ENCODE data around the gene RALGAPB.

RALGAPB gene

DNA sequence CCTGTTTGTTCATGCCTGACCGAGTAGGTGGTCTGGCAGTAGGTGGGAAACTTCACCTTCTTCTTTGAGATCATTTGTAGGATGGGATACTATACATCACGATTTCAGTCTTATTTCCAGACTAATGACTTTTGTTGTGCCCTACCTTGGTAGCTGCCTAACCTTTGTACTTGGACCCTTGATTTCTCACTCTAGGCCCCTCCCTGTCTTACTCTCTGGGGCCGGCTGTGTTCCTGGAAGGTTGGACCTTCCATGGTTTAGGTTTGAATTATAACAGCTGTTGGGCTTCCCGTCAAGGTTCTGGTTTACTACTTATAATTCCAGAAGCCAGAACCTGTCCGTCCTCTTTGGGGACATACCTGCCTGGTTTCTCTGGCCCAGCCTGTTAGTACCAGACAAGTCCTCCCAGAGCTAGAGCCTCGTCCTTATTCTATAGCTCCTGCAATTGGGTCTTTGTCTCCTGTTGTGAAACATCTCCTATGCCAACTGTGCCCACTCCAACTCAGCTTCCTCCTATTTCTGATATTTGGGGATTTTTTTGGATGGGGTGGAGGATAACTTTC, 93.5 kb downstream of the RALGAPB start:
- no peak overlapping the region for H3K4me3 ChIP-seq (ENCODE audit: low read depth, low read length)
- TF ChIP-seq MYC (IDR thresholded peaks at IDR 0.05; ENCODE audit: low read depth, low read length), result no peak
- TF ChIP-seq POLR2A (IDR thresholded peaks at IDR 0.05; ENCODE audit: extremely low read depth, insufficient read length), result no peak
- no peak for DNase-seq (ENCODE audit: low read depth)

DNA sequence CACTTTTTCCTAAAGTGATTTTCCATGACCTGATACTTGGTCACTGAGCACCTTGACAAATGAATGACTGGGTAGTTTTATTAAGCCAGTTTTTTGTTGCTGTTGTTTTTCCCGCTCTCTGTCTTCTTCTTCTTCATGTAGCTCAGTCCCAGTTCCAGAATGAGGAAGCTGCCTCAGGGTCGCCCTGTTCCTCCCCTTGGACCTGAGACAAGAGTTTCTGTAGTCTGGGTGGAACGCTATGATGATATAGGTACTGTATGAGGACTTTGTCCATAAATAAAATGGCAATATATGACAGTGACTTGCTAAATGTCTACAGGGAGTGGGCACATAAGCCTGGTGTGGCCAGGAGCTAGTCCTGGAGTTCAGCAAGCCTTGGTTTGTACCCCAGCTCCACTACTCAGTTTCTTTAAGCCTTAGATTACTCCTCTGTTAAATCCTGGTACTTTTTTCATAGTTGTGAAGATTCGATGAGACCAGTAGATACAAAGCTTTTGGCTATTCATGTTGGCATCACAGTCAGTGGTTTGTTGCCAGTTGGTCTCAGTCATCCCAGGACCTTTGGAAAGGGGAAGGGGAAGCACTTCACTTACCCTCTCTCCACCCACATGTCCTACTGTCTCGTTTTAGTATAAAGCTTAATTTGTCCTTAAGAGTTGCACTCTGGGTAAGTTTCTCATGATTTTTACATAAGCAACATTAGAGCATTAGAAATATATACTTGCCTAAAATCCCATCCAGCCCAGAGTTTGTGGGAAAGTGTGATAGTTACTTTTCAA, 97.3 kb downstream of the RALGAPB start:
- no peak overlapping the region for H3K4me3 ChIP-seq (ENCODE audit: low read depth, low read length)
- TF ChIP-seq MYC (IDR thresholded peaks at IDR 0.05; ENCODE audit: low read depth, low read length), result no peak
- TF ChIP-seq, protein P1, sequence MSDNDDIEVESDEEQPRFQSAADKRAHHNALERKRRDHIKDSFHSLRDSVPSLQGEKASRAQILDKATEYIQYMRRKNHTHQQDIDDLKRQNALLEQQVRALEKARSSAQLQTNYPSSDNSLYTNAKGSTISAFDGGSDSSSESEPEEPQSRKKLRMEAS (IDR thresholded peaks at IDR 0.05; ENCODE audit: low read depth, low read length), result no peak
- no peak for TF ChIP-seq POLR2A (IDR thresholded peaks at IDR 0.05; ENCODE audit: extremely low read depth, insufficient read length)
- TF ChIP-seq, protein P2, sequence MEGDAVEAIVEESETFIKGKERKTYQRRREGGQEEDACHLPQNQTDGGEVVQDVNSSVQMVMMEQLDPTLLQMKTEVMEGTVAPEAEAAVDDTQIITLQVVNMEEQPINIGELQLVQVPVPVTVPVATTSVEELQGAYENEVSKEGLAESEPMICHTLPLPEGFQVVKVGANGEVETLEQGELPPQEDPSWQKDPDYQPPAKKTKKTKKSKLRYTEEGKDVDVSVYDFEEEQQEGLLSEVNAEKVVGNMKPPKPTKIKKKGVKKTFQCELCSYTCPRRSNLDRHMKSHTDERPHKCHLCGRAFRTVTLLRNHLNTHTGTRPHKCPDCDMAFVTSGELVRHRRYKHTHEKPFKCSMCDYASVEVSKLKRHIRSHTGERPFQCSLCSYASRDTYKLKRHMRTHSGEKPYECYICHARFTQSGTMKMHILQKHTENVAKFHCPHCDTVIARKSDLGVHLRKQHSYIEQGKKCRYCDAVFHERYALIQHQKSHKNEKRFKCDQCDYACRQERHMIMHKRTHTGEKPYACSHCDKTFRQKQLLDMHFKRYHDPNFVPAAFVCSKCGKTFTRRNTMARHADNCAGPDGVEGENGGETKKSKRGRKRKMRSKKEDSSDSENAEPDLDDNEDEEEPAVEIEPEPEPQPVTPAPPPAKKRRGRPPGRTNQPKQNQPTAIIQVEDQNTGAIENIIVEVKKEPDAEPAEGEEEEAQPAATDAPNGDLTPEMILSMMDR (IDR thresholded peaks at IDR 0.05; ENCODE audit: low read depth, low read length), result no peak
- DNase-seq (ENCODE audit: low read depth), result no peak

DNA sequence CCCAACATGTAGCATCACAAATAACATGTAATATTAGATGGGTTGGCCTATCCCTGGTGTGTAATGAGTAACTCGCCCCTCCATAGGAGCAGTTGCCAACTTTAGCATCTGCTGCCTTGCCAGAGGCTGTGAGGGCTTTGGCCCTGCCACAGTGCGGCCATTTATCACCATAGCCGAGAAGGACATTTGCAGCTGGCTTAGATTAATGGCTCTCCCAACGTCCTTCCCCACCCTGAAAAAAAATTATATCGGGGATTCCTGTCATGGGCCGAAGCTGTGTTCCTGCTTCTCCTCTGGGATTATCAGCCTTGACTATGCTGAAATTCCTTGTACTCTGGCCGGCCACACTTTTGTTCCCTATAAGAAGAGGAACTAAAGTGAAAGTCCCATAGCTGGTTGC, 100.8 kb downstream of the RALGAPB start:
- no peak overlapping the region for H3K4me3 ChIP-seq (ENCODE audit: low read depth, low read length)
- TF ChIP-seq, protein P2 (IDR thresholded peaks at IDR 0.05; ENCODE audit: low read depth, low read length), result no peak
- TF ChIP-seq MYC (IDR thresholded peaks at IDR 0.05; ENCODE audit: low read depth, low read length) (no peak), POLR2A (IDR thresholded peaks at IDR 0.05; ENCODE audit: extremely low read depth, insufficient read length) (no peak)
- TF ChIP-seq, protein P1 (IDR thresholded peaks at IDR 0.05; ENCODE audit: low read depth, low read length), result no peak
- no peak for DNase-seq (ENCODE audit: low read depth)

DNA sequence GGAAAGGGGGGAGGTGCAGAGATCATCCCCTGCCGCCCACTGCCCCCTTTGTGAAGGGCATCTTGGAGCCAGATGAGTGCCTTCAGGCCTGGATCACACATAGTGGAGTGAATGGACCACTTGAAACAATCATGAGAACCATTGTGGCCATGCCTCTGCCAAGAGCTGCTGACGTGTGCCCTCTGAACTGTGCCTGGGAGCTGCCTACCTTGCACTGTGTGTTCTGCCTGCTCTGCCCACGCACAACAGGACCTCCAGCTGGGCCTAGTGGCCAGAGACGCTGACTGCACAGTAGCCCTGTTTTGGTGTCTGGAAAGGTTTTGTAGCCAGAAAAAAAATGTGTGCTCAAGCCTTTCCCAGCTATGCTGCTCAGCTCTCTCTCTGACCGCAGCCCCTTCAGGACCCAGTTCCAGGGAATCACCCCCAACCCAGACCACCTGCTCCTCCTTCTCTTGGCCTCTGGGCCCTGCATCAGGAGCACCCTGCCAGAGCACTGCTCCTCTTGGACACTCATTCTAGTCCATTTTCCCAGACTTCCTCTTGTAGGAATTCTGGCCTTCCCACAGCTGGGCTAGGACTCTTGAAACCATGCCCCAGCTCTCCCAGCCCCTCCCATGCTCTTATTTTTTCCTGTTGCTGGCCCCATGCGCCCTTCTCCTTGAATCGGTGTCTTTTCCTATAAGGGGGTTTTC, 106.7 kb downstream of the RALGAPB start:
- DNase-seq (ENCODE audit: low read depth), result no peak
- TF ChIP-seq MYC (IDR thresholded peaks at IDR 0.05; ENCODE audit: low read depth, low read length) (no peak), POLR2A (IDR thresholded peaks at IDR 0.05; ENCODE audit: extremely low read depth, insufficient read length) (no peak)
- TF ChIP-seq, protein P1 (IDR thresholded peaks at IDR 0.05; ENCODE audit: low read depth, low read length), result no peak
- TF ChIP-seq, protein P2 (IDR thresholded peaks at IDR 0.05; ENCODE audit: low read depth, low read length), result no peak
- no peak overlapping the region for H3K4me3 ChIP-seq (ENCODE audit: low read depth, low read length)

DNA sequence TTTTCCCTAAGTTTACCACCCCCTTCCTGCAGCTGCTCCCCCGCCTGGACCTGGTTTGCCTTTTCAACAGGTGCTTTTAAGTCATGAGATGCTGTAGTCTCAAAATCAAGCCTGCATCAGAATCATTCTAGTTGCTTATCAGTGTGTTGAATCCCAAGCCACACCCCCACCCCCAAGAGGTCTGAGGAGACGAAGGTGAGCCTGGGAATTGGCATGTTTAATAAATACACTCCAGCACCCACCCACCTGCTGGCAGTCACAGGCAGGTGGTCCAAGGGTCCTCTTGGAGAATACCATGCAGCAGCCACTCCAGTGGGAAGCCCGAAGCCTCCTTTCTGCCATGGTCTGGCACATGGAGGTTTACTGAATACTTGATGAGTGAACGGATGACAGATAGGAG, 107.3 kb downstream of the RALGAPB start:
- DNase-seq (ENCODE audit: low read depth), result no peak
- H3K4me3 ChIP-seq (ENCODE audit: low read depth, low read length), result no peak overlapping the region
- no peak for TF ChIP-seq POLR2A (IDR thresholded peaks at IDR 0.05; ENCODE audit: extremely low read depth, insufficient read length)
- TF ChIP-seq, protein P2 (IDR thresholded peaks at IDR 0.05; ENCODE audit: low read depth, low read length), result no peak
- TF ChIP-seq, protein P1 (IDR thresholded peaks at IDR 0.05; ENCODE audit: low read depth, low read length), result no peak
- TF ChIP-seq MYC (IDR thresholded peaks at IDR 0.05; ENCODE audit: low read depth, low read length), result no peak

DNA sequence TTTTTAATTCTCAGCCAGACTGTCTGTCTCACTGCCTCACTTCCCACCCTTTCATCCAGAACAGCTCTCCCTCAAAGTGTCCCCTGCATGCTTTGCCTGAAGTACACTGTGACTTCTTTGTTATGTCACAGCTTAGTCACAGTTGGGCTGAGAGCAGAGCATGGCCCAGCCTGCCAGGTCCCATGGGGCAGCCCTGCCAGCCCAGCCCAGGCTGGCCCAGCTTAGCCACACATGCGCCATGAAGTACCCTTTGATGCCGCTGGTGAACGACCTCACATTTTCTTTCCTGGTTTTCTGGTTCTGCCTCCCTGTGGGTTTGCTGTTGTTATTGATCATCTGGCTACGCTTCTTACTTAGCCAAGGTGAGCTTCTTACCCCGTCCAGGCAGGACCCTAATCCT, 108.4 kb downstream of the RALGAPB start, which contains the start of gene ADIG:
ADIG (plus strand) TSS at position 185 of the 400 bp plus-strand sequence; CDS start at position 239, 54 bp downstream.
- H3K4me3 ChIP-seq (ENCODE audit: low read depth, low read length), result no peak within 1 kb of the TSS
- TF ChIP-seq MYC (IDR thresholded peaks at IDR 0.05; ENCODE audit: low read depth, low read length), result no peak
- TF ChIP-seq, protein P2 (IDR thresholded peaks at IDR 0.05; ENCODE audit: low read depth, low read length), result no peak
- TF ChIP-seq, protein P1 (IDR thresholded peaks at IDR 0.05; ENCODE audit: low read depth, low read length), result no peak
- peak; percentile 20 for DNase-seq (ENCODE audit: low read depth)

All from NB4 (cell line).